HG02973 (cell line): ENCODE results near the gene CBR3.
A peak's percentile ranks its signal among the peaks of the same experiment; 100 is the strongest.
"Not testable (repeated sequence)": the region's sequence is repeated elsewhere in the genome, so short reads cannot be mapped to it uniquely, and the experiment has no call there.

Experiments used
- ATAC-seq: cut with Tn5 transposase; IDR thresholded peaks from one replicate; pipeline ENCODE4 v1.9.1; 2021; ENCODE audit warnings: moderate library complexity; ENCODE audit not compliant: unreplicated experiment

The CBR3 gene

GRCh38 chr21:36117286-36117741 lies 17.6 kb upstream of the CBR3 start:
- ATAC-seq: no peak

- ATAC-seq: no peak
Observed at GRCh38 chr21:36120304-36120888, 14.5 kb upstream of the CBR3 start.

GRCh38 chr21:36122977-36123376 lies 11.9 kb upstream of the CBR3 start:
- ATAC-seq: no peak

- ATAC-seq: no peak
Observed at GRCh38 chr21:36124395-36124794, 10.5 kb upstream of the CBR3 start.

- no peak for ATAC-seq
Observed at GRCh38 chr21:36125512-36126207, 9.2 kb upstream of the CBR3 start.

- no peak for ATAC-seq
Observed at GRCh38 chr21:36126208-36126565, 8.7 kb upstream of the CBR3 start.

GRCh38 chr21:36126621-36127110 lies 8.2 kb upstream of the CBR3 start:
- no peak for ATAC-seq

- ATAC-seq: no peak
Observed at GRCh38 chr21:36127250-36127904, 7.5 kb upstream of the CBR3 start.

GRCh38 chr21:36127977-36128376 lies 6.9 kb upstream of the CBR3 start:
- no peak for ATAC-seq

GRCh38 chr21:36129219-36129618 lies 5.7 kb upstream of the CBR3 start:
- ATAC-seq: no peak

- not testable (repeated sequence) for ATAC-seq
Observed at GRCh38 chr21:36130414-36130762, 4.5 kb upstream of the CBR3 start.

- not testable (repeated sequence) for ATAC-seq
Observed at GRCh38 chr21:36130839-36131238, 4.0 kb upstream of the CBR3 start.

GRCh38 chr21:36132696-36133095 lies 2.2 kb upstream of the CBR3 start:
- ATAC-seq: no peak

- no peak for ATAC-seq
Observed at GRCh38 chr21:36135391-36136102, 668 bp downstream of the CBR3 start.

- not testable (repeated sequence) for ATAC-seq
Observed at GRCh38 chr21:36139791-36140190, 4.9 kb downstream of the CBR3 start.

- peak; percentile 83 for ATAC-seq
Observed at GRCh38 chr21:36141513-36141925, 6.6 kb downstream of the CBR3 start.

GRCh38 chr21:36144233-36144632 lies 9.4 kb downstream of the CBR3 start:
- not testable (repeated sequence) for ATAC-seq

- no peak for ATAC-seq
Observed at GRCh38 chr21:36145259-36145658, 10.4 kb downstream of the CBR3 start.

- ATAC-seq: no peak
Observed at GRCh38 chr21:36147911-36148310, 13.0 kb downstream of the CBR3 start.

- ATAC-seq: no peak
Observed at GRCh38 chr21:36148886-36149285, 14.0 kb downstream of the CBR3 start.
